ENCODE results near the gene SLC44A5.
A peak's percentile ranks its signal among the peaks of the same experiment; 100 is the strongest.

The SLC44A5 gene

DNA sequence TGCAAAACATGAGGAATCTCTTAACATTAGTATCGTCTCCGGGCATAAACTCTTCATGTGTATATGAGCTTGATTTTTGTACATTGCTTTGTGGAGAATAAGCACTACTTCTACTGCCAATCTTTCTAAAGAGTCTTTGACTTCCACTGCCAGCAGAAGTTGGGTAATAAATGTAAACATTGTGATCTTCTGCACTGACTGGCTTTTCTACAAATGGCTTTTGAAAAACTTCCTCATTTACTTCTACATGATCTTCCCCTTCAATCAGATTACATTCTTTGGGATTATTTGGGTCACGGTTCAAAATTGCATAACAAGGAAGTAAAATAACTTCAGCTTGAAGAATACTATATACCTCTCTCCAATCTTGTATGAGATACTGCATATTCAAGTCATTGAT, 30.4 kb upstream of the SLC44A5 start:
- Histone ChIP-seq H3K9ac (no peak overlapping the region), H3K4me2 (no peak overlapping the region), H4K20me1 (ENCODE audit: insufficient read depth) (no peaks in the 10 kb centered on the region), H3K36me3 (ENCODE audit: insufficient read depth) (no peaks in the 10 kb centered on the region), H3K27ac (no peak overlapping the region), H3K4me3 (IDR thresholded peaks at IDR 0.05; ENCODE audit: insufficient read depth, low read depth, low read length) (no peak overlapping the region), H3K79me2 (ENCODE audit: insufficient read depth, low read depth) (no peaks in the 10 kb centered on the region), H3K4me1 (ENCODE audit: low read depth, poor library complexity, severe bottlenecking) (no peaks in the 10 kb centered on the region), H2AFZ (ENCODE audit: low read depth) (no peak overlapping the region), H3K27me3 (ENCODE audit: insufficient read depth, low read depth) (no peaks in the 10 kb centered on the region)
- TF ChIP-seq, protein P1, sequence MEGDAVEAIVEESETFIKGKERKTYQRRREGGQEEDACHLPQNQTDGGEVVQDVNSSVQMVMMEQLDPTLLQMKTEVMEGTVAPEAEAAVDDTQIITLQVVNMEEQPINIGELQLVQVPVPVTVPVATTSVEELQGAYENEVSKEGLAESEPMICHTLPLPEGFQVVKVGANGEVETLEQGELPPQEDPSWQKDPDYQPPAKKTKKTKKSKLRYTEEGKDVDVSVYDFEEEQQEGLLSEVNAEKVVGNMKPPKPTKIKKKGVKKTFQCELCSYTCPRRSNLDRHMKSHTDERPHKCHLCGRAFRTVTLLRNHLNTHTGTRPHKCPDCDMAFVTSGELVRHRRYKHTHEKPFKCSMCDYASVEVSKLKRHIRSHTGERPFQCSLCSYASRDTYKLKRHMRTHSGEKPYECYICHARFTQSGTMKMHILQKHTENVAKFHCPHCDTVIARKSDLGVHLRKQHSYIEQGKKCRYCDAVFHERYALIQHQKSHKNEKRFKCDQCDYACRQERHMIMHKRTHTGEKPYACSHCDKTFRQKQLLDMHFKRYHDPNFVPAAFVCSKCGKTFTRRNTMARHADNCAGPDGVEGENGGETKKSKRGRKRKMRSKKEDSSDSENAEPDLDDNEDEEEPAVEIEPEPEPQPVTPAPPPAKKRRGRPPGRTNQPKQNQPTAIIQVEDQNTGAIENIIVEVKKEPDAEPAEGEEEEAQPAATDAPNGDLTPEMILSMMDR (conservative IDR thresholded peaks at IDR 0.05; ENCODE audit: low read depth, low read length): no peak

DNA sequence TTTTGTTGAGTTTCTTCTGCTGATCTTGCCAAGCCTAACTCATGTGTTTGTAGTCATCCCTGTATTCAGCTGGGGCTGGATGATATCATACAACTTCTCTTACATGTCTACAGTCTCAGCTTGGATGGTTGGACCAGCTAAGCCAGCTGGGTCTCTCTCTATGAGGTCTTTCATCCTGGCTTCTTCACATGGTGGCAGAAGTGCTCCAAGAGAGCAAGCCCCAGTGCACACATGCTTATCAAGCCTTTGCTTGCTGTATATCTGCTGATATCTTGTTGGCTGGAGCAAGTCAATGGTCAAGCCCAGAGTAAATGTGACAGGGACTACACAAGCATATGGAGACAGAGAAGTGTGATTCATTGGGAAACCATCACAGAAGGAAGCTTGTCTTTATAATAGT, 29.2 kb upstream of the SLC44A5 start:
- H3K36me3 ChIP-seq (ENCODE audit: insufficient read depth): no peaks in the 10 kb centered on the region
- TF ChIP-seq, protein P1 (conservative IDR thresholded peaks at IDR 0.05; ENCODE audit: low read depth, low read length): no peak
- H2AFZ ChIP-seq (ENCODE audit: low read depth): no peak overlapping the region
- no peaks in the 10 kb centered on the region for H4K20me1 ChIP-seq (ENCODE audit: insufficient read depth)
- no peak overlapping the region for H3K4me3 ChIP-seq (IDR thresholded peaks at IDR 0.05; ENCODE audit: insufficient read depth, low read depth, low read length)
- H3K79me2 ChIP-seq (ENCODE audit: insufficient read depth, low read depth): no peaks in the 10 kb centered on the region
- no peak overlapping the region for H3K27ac ChIP-seq
- no peaks in the 10 kb centered on the region for H3K27me3 ChIP-seq (ENCODE audit: insufficient read depth, low read depth)
- H3K4me2 ChIP-seq: no peak overlapping the region
- no peaks in the 10 kb centered on the region for H3K4me1 ChIP-seq (ENCODE audit: low read depth, poor library complexity, severe bottlenecking)
- no peak overlapping the region for H3K9ac ChIP-seq

DNA sequence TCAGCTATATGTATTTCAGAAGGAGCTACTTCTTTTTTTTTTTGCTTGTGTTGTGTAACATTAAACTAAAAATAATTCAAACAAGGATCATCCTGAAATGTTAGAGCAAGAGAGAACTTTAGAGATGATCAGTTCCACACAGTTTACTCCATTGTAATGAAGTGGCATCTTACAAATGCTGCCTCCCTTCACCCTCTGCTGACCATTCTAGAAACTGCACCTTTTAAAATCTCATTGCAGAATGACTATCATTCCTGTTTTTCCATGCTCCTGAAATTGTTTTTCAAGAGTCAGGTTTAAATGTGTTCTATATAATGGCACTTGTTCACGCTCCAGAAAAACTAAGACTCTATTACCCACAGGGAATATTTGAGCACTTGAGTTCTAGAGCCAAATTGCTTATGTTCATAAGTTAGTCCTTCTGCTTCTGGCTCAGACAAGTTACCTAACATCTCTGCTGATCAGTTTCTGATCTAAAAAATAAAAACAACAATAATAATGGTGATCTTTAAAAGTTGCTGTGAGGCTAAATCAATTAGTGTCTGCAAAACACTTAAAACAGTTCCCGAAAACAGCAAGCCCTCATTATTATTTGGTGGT, 21.5 kb upstream of the SLC44A5 start:
- no peak overlapping the region for H3K4me2 ChIP-seq
- H3K9ac ChIP-seq: no peak overlapping the region
- no peak overlapping the region for H3K27ac ChIP-seq
- H3K27me3 ChIP-seq (ENCODE audit: insufficient read depth, low read depth): no peaks in the 10 kb centered on the region
- no peak overlapping the region for H2AFZ ChIP-seq (ENCODE audit: low read depth)
- H3K36me3 ChIP-seq (ENCODE audit: insufficient read depth): no peaks in the 10 kb centered on the region
- H4K20me1 ChIP-seq (ENCODE audit: insufficient read depth): no peaks in the 10 kb centered on the region
- no peaks in the 10 kb centered on the region for H3K79me2 ChIP-seq (ENCODE audit: insufficient read depth, low read depth)
- TF ChIP-seq, protein P1 (conservative IDR thresholded peaks at IDR 0.05; ENCODE audit: low read depth, low read length): peak; percentile 62
- H3K4me1 ChIP-seq (ENCODE audit: low read depth, poor library complexity, severe bottlenecking): peaks cover 4% of the 10 kb centered on the region
- no peak overlapping the region for H3K4me3 ChIP-seq (IDR thresholded peaks at IDR 0.05; ENCODE audit: insufficient read depth, low read depth, low read length)

DNA sequence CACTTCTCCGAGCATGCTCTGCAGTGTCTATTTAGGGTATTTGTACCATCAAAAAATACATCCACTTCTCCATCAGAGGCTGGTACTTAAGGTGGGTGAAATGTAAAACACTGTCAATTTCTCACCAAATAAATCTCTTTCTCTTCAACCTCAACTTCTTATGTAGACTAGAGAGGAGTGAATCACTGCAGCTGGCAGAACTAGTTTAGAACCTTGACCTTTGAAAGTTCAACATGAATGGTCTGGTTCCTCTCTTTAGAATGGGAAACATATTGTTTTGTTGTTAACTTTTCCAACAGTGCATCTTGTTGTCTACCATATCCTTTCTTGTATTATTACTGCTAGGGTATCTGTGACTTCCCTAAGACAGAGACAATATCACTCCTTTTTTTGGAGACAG, 20.1 kb upstream of the SLC44A5 start:
- no peaks in the 10 kb centered on the region for H3K79me2 ChIP-seq (ENCODE audit: insufficient read depth, low read depth)
- no peaks in the 10 kb centered on the region for H3K27me3 ChIP-seq (ENCODE audit: insufficient read depth, low read depth)
- H4K20me1 ChIP-seq (ENCODE audit: insufficient read depth): no peaks in the 10 kb centered on the region
- TF ChIP-seq, protein P1 (conservative IDR thresholded peaks at IDR 0.05; ENCODE audit: low read depth, low read length): no peak
- peaks cover 4% of the 10 kb centered on the region for H3K4me1 ChIP-seq (ENCODE audit: low read depth, poor library complexity, severe bottlenecking)
- no peak overlapping the region for H3K9ac ChIP-seq
- H3K36me3 ChIP-seq (ENCODE audit: insufficient read depth): no peaks in the 10 kb centered on the region
- H3K4me3 ChIP-seq (IDR thresholded peaks at IDR 0.05; ENCODE audit: insufficient read depth, low read depth, low read length): no peak overlapping the region
- H2AFZ ChIP-seq (ENCODE audit: low read depth): no peak overlapping the region
- H3K4me2 ChIP-seq: no peak overlapping the region
- no peak overlapping the region for H3K27ac ChIP-seq

Measured in KMS-11 (cell line).